GM19324 (cell line): Measurements from ENCODE around the gene GPR42.

ENCODE experiments used
- ATAC-seq: cut with Tn5 transposase; IDR thresholded peaks from one replicate; pipeline ENCODE4 v1.9.1; 2021; ENCODE audit warnings: mild to moderate bottlenecking, moderate library complexity; ENCODE audit not compliant: unreplicated experiment, low FRiP score

GPR42 gene, protein sequence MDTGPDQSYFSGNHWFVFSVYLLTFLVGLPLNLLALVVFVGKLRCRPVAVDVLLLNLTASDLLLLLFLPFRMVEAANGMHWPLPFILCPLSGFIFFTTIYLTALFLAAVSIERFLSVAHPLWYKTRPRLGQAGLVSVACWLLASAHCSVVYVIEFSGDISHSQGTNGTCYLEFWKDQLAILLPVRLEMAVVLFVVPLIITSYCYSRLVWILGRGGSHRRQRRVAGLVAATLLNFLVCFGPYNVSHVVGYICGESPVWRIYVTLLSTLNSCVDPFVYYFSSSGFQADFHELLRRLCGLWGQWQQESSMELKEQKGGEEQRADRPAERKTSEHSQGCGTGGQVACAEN

DNA sequence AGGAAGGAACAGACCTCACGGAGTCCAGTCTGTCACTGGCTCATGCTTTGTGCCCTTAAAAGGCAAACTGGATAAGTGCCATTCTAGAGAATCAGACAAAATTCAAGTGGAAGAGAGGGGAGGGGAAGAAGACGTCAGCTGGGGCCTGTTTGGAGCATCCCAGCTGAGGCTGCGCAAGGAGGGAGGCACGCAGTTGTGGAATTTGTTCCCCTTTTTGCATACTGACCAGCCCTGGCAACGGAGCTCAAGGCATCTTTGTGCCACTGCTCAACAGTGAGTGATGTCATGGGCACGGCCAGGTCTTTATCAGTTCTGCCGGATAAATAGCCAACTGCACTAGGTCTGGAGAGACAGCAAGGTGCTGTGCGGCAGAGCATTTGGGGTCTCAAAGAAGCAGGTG is at the start of gene GPR42:
Gene GPR42 (plus strand): TSS at position 347 of the 400 bp plus-strand sequence. CDS start 292 bp downstream, outside the sequence.
- no peak for ATAC-seq

DNA sequence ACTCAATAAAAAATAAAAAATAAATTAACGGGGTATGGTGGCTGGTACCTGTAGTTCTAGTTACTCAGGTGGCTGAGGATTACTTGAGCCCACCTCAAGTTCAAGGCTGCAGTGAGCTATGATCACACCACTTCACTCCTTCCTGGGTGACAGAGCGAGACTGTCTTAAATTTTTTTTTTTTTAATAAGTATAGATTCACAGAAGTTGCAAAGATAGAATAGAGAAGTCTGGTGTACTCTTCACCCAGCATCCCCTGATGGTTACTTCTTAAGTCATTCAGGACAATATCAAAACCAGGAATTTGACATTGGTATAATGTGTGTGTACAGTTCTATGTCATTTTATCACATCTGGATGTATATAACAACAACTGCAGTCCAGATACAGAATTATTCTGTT is 49.6 kb upstream of the GPR42 start:
- ATAC-seq = no peak

DNA sequence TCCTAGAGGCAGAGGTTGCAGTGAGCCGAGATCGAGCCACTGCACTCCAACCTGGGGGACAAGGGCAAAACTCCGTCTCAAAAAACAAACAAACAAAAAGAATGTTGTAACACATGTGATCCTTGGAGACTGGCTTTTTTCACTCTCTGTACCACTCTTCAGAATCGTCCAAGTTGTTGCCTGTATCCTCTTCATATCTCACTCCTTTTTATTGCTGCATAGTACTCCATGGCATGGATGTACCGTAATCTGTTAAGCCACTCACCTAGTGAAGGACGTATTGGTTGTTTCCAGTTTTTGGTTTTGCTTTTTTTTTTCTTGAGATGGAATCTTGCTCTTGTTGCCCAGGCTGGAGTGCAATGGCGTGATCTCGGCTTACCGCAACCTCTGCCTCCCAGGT is 48.9 kb upstream of the GPR42 start:
- no peak for ATAC-seq

DNA sequence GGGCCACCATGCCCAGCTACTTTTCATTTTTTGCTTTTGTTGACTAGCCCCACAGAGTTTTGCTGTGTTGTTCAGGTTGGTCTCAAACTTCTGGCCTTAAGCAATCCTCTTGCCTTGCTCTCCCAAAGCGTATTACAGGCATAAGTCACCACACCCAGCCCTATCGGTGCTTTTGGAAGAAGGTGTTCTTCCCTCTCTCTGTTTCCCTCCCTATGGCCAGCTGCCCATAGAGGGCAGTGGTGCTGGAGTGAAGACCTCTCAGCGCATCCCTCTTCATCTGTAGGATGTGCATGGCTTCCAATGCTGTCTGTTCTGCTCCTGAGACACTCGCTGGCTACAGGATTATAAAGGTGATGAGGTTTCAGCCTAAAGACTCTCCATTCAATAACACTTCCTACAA is 43.2 kb upstream of the GPR42 start:
- ATAC-seq = no peak

DNA sequence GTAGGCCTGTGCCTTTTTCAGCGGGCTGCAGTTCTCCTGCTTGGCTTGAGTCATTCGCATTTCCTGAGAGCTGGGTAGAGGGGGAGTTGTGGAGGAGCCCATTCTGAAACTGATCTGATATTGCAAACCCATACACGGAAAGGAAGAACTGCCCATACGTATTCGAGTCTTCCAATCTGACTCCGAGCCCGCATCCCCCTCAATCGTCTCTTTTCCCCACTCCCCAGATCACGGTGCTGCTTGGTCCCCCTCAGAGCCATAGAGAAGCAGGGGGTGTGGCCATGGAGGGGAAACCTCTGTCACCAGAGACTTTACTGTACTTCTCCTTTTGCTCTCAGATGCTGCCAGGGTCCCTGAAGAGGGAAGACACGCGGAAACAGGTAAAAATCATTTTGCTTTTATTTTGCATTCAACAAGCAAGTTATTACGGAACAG is 42.0 kb upstream of the GPR42 start, which contains the start of gene CD22:
Gene CD22 (plus strand): TSS at position 337 of the 435 bp plus-strand sequence. CDS start 2,854 bp downstream, outside the sequence.
- ATAC-seq = no peak

DNA sequence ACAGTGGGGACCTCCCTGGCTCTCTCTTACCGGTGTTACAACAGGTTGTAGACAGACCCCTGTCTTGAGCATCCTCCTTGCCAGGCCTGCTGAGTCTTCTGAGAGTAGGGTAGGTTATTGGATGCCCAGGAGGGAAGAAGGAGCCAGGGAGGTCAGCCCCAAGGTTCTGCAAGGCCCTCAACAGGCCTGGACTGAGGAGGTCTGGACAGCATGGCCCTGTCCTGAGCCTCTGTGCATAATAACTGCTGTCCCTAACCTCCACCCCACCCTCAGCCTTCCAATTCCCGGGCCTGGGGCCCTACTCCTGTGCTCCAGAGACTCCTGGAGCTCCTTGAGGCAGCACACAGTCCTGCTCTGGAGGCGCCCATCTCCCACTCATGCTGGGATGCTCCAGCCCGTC is 41.5 kb upstream of the GPR42 start:
- ATAC-seq = no peak

DNA sequence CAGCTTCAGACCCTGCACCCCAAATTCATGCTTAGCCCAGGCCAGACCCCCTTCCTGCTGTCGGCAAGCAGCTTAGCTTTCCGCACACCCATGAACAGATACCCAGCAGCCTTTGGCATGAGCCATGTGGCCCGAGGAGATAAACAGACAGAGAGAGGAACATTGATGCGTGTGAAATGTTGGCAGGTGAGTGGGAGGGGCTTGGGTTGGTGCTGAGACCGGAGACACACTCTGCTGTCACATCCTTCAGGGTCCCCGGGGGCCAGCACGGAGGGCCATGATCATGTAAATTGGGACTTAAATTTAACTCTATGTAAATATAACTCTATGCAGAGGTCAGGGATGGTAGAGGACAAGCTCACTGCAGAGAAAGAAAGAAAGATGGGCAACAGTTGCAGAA is 40.4 kb upstream of the GPR42 start:
- ATAC-seq = peak; percentile 70

DNA sequence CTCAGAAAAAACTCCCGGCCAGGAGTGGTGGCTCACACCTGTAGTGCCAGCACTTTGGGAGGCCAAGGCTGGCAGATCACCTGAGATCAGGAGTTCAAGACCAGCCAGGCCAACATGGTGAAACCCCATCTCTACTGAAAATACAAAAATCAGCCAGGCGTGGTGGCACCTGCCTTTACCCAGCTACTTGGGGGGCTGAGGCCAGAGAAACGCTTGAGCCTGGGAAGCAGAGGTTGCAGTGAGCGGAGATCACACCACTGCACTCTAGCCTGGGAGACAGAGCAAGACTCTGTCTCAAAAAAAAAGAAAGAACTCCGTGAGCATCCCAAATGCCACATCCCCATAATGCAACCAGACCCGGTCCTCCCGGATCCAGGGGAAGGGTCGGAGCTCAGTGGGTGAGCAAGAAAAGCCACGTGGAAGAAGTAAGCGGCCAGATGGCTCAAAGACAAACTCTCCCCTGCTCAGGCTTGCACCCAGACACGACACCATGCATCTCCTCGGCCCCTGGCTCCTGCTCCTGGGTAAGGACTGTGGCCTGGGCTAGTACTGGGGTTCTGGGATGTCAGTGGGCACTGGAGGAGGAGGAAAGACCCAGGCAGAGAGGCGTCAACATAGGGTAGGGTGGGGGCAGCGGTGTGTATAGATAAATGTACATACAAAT is 39.2 kb upstream of the GPR42 start:
- ATAC-seq = no peak

DNA sequence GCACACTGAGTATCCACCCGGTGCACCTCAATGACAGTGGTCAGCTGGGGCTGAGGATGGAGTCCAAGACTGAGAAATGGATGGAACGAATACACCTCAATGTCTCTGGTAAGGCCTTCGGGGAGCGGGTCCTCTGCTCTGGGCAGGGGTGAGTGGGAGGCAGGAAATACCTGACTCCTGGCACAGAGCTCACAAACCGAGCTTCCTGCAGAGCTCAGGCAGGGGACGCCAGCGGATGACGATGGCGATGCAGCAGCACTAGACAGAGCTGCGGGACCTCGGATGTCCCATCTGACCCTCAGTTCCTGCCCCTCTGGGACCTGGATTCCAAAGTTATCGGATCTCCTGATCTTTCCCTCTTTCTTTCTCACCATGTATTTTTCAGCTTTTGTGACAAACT is 38.1 kb upstream of the GPR42 start:
- no peak for ATAC-seq

DNA sequence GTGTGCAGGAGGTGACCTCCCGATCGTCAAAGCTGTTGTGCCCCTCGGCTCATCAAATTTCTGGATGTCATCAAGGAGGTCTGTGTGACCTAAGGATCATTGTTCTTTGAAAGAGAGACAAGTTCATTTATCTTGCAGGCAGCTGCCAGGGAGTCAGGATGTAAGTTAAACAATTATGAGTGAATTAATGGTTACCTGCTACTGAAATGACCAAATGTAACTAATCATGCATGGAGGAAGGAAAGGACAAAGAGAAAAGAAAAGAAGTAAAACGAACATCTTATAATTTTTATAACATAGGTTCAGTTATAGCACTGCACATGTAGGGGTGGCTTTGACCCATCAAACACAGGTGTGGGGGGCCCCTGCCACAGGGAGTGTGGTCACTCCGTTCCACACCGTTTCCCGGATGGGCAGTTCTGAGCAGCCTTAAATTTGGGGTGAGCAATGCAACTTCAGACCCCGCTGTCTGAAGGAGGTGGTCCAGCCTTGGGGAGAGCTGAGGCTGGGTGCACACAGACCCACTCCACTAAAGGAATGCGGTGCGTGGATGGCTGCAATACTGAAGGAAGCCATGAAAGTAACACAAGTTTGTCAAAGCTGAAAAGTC is 36.6 kb upstream of the GPR42 start:
- no peak for ATAC-seq

DNA sequence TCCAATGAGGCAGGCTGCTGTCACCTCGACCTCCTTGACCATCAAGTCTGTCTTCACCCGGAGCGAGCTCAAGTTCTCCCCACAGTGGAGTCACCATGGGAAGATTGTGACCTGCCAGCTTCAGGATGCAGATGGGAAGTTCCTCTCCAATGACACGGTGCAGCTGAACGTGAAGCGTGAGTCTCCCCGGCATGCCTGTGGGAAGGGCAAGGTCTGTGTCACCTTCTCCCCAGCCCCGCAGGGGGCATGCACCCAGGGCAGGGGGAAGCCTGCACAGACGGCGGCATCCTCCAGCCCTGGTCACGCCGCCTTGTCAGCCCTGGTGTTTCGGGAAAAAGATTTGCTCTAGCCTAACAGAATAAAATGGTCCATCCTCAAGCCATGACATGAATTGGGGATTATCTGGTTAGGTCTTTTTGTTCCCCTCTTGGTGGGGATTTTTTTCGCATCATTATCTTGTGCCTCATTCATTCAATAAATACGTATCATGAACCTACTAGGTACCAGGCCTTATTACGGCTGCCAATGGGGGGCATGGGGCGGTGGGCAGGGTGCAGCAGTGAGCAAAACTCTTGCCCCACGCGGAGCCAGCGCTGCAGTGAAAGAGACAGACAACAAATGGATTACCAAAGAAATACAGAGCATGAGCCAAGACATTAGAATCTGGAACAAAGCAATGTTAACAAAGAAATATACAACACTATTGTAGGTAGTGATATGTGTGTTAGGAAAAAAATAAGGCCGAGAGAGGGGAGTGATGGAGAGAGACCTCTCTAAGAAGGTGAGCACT is 34.5 kb upstream of the GPR42 start:
- ATAC-seq = no peak

DNA sequence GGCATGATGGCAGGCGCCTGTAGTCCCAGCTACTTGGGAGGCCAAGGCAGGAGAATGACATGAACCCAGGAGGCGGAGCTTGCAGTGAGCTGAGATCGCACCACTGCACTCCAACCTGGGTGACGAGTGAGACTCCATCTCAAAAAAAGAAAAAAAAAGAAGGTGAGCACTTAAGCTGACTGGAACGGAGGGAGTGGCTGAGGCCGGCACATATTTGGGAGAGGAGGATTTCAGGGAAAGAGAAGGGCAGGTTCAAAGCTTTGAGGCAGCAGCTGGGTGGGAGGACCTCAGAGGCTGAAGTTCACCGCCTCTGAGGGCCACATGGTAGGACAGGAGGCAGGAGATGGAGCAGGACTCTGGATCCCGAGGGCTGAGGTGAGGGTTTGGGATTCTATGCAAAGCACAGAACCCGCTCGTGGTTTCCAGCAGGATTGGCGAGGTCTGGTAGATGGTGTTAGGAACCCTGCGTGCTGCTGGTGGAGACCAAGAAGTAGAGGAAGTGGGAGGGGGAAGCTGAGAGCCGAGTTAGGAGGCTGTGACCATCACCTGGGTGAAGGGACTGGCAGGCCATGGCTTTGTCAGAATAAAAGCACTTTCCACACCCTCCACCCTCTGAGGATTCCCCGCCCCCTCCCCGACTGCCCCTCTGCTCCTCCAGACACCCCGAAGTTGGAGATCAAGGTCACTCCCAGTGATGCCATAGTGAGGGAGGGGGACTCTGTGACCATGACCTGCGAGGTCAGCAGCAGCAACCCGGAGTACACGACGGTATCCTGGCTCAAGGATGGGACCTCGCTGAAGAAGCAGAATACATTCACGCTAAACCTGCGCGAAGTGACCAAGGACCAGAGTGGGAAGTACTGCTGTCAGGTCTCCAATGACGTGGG is 33.5 kb upstream of the GPR42 start:
- no peak for ATAC-seq

DNA sequence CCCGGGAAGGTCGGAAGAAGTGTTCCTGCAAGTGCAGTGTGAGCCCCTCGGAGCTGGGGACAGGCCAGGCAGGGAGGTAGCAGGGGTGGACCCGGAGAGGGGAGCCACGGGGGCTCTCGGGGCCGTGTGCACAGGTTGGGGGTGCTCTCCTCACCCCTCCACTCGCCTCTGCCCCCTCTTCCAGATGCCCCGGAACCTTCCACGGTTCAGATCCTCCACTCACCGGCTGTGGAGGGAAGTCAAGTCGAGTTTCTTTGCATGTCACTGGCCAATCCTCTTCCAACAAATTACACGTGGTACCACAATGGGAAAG is 32.9 kb upstream of the GPR42 start:
- ATAC-seq = no peak

DNA sequence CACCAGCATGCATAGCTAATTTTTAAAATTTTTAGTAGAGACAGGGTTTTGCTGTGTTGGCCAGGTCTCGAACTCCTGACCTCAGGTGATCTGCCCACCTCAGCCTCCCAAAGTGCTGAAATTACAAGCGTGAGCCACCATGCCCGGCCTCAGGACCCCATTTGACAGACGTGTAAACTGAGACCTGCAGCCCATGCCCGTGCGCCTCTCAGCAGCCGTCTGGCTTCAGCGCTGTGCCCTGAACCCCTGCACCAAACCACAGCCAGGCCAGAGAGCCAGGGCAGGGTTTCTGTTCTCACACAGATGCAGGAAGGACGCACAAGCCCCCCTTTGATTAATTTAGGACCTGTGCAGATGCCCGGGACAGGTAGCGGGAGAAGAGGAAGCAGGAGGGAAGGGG is 30.4 kb upstream of the GPR42 start:
- no peak for ATAC-seq

DNA sequence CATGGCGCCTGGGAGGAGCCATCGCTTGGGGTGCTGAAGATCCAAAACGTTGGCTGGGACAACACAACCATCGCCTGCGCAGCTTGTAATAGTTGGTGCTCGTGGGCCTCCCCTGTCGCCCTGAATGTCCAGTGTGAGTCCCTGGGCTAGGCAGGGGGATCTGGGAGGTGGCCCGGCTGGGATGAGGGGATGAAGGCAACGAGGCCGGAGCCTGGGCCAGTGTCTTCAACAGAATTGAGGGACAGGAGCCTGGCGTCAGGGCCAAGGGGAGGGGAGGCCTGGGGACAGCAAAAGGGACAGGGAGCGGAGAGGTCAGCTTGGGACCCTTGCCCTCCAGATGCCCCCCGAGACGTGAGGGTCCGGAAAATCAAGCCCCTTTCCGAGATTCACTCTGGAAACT is 29.9 kb upstream of the GPR42 start:
- ATAC-seq = no peak

DNA sequence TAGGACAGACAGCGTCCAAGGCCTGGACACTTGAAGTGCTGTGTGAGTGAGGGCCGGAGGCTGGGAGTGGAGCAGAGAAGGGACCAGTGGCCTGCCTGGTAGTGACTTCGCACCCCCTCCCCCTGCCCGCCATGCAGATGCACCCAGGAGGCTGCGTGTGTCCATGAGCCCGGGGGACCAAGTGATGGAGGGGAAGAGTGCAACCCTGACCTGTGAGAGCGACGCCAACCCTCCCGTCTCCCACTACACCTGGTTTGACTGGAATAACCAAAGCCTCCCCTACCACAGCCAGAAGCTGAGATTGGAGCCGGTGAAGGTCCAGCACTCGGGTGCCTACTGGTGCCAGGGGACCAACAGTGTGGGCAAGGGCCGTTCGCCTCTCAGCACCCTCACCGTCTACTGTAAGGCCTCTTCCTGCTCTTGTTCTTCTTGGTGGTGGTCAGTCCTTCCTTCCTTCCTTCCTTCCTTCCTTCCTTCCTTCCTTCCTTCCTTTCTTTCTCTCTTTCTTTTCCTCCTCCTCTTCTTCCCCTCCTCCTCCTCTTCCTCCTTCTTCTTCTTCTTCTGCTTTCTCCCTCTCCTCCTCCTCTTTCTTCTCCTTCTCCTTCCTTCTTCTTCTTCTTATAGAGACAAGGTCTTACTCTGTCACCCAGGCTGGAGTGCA is 29.2 kb upstream of the GPR42 start:
- no peak for ATAC-seq

DNA sequence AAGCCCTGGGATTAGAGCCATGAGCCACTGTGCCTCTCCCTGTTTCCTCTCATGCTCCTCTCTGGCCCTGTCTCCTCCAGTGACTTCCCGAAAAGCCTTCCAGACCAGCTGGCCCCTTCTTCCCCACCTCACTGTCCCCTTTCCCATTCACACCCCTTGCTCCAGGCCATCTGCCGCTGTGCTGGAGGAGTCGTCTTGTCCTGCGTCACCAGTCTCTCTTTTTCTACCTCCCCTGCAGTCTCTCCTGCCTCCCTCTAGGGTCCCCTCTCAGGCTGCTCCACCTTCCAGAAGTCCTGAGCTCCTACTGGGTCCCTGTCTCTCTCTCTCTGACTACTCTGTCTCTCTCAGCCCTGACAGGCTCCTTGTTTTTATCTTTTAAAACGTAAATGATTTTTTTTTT is 28.4 kb upstream of the GPR42 start:
- no peak for ATAC-seq

DNA sequence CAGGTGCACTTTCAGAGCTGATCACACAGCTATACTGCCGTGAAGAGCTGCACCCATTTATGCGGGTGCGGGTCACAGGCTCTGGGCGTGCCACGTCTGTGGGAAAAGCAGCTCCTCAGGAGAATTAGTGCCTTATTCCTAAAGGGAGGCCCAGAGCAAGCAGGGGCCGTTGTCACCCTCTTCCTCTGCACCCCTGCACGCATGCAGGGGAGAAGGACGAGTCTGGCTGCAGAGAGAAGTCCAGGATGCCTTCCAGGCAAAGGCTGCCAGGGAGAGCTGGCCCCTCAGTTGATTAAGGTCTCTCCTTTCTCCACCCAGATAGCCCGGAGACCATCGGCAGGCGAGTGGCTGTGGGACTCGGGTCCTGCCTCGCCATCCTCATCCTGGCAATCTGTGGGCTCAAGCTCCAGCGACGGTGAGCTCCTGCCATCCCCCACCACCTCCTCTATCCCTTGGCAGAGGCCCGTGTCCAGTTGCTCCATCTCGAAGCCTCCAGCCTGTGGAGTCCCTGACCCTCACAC is 26.3 kb upstream of the GPR42 start:
- no peak for ATAC-seq

DNA sequence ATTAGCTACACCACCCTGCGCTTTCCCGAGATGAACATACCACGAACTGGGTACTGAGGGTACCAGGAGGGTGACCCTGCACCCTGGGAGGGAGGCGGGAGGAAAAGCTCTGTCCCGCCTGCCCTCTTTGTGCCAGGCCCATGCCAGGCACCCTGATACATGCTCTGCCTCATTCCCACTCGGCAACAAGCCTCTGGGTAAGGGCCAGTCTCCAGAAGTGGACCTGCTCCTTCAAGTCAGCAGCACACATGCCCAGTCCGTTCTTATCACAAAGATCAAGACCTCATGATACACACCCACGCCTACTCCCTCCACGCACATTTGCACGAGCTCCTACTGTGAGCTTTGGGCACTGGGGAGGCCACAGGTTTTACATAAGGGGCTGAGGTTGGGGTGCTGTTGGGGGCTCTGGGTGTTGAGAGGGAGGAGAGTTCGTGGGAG is 25.2 kb upstream of the GPR42 start:
- no peak for ATAC-seq
